ENCODE results near the gene TCTN3. TPM values are rescaled to one million over a fixed set of nuclear protein-coding genes. Genes with fewer than 3 reads are reported as not detected.
A peak's percentile ranks its signal among the peaks of the same experiment; 100 is the strongest.

TCTN3 gene
- total and polyA plus RNA-seq, 2 of the 13 experiments (the other 11 are each of a cell fraction or from before 2014, with no cell fraction given) = 53.3 to 60.0 TPM

DNA sequence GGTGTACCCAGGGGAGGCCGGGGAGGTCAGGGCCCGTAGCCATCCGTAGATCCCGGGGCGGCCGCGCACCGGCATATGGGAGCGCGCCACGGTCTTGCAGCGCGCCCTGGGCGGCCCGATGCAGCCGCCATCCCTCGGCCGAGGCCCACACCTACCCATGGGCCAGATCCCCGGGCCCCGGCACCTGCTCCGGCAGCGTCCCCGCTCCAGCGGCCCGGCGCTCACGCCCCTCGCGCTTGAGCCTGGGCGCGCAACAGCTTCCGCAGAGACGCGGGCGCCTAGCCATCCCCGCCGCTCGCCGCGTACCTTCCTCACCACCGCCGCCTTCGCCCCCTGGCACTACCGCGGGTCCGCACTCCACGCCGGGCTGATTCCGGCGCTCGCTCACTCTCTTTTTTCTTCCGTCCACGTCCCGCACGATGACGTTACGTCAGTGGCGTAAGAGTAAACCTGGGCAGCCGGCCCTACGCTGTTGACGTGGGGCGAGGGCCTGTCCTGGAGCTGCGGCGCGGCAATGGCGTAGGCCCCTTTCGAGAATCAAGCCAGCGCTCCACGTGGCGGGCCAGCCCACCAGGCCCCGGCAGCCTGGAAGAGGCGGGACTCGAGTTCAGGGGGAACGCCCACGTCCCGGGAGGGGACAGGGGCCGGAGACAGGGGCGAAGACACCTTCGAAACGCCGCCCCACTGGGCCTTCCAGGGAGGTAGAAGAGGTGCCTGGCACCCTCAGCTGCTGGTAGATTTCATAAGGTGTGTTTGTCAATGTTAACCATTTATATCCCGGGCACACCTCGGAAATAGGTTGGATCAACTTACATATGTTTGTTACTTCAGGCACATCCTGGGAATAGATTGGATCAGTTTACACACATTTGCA, 37.2 kb downstream of the TCTN3 start, which contains the start of gene ALDH18A1 (continued):
- TF ChIP-seq, protein P1, sequence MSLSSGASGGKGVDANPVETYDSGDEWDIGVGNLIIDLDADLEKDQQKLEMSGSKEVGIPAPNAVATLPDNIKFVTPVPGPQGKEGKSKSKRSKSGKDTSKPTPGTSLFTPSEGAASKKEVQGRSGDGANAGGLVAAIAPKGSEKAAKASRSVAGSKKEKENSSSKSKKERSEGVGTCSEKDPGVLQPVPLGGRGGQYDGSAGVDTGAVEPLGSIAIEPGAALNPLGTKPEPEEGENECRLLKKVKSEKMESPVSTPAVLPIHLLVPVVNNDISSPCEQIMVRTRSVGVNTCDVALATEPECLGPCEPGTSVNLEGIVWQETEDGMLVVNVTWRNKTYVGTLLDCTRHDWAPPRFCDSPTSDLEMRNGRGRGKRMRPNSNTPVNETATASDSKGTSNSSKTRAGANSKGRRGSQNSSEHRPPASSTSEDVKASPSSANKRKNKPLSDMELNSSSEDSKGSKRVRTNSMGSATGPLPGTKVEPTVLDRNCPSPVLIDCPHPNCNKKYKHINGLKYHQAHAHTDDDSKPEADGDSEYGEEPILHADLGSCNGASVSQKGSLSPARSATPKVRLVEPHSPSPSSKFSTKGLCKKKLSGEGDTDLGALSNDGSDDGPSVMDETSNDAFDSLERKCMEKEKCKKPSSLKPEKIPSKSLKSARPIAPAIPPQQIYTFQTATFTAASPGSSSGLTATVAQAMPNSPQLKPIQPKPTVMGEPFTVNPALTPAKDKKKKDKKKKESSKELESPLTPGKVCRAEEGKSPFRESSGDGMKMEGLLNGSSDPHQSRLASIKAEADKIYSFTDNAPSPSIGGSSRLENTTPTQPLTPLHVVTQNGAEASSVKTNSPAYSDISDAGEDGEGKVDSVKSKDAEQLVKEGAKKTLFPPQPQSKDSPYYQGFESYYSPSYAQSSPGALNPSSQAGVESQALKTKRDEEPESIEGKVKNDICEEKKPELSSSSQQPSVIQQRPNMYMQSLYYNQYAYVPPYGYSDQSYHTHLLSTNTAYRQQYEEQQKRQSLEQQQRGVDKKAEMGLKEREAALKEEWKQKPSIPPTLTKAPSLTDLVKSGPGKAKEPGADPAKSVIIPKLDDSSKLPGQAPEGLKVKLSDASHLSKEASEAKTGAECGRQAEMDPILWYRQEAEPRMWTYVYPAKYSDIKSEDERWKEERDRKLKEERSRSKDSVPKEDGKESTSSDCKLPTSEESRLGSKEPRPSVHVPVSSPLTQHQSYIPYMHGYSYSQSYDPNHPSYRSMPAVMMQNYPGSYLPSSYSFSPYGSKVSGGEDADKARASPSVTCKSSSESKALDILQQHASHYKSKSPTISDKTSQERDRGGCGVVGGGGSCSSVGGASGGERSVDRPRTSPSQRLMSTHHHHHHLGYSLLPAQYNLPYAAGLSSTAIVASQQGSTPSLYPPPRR (CRISPR knock-in tag; IDR thresholded peaks at IDR 0.05; ENCODE audit: borderline replicate concordance) = no peak
- TF ChIP-seq ZNF772 (CRISPR knock-in tag; IDR thresholded peaks at IDR 0.05) (peak; percentile 62; the same call in 1 of the 2 replicates), TAF15 (IDR thresholded peaks at IDR 0.05; ENCODE audit: low read depth, low read length, poor library complexity, severe bottlenecking) (no peak), NCOR1 (IDR thresholded peaks at IDR 0.05; ENCODE audit: borderline replicate concordance, low read length) (no peak), ZNF703 (CRISPR knock-in tag; IDR thresholded peaks at IDR 0.05; ENCODE audit: borderline replicate concordance) (0 out of 2 replicates have a peak, but pooled peaks have one; percentile 85), FOXA1 (IDR thresholded peaks at IDR 0.05) (no peak), FOXA1 (CRISPR knock-in tag; IDR thresholded peaks at IDR 0.05) (peak; percentile 56; the same call in 1 of the 2 replicates), ZNF777 (CRISPR knock-in tag; IDR thresholded peaks at IDR 0.05) (0 out of 2 replicates have a peak, but pooled peaks have one; percentile 59), ZNF10 (CRISPR knock-in tag; IDR thresholded peaks at IDR 0.05; ENCODE audit: borderline replicate concordance, low read depth) (no peak), ZNF468 (CRISPR knock-in tag; IDR thresholded peaks at IDR 0.05) (no peak), ZNF660 (CRISPR knock-in tag; IDR thresholded peaks at IDR 0.05; ENCODE audit: borderline replicate concordance, low read depth) (no peak)
- TF ChIP-seq, protein P2, sequence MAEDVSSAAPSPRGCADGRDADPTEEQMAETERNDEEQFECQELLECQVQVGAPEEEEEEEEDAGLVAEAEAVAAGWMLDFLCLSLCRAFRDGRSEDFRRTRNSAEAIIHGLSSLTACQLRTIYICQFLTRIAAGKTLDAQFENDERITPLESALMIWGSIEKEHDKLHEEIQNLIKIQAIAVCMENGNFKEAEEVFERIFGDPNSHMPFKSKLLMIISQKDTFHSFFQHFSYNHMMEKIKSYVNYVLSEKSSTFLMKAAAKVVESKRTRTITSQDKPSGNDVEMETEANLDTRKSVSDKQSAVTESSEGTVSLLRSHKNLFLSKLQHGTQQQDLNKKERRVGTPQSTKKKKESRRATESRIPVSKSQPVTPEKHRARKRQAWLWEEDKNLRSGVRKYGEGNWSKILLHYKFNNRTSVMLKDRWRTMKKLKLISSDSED (CRISPR knock-in tag; IDR thresholded peaks at IDR 0.05) = no peak; the same call in 1 of the 2 replicates
- TF ChIP-seq, protein P3, sequence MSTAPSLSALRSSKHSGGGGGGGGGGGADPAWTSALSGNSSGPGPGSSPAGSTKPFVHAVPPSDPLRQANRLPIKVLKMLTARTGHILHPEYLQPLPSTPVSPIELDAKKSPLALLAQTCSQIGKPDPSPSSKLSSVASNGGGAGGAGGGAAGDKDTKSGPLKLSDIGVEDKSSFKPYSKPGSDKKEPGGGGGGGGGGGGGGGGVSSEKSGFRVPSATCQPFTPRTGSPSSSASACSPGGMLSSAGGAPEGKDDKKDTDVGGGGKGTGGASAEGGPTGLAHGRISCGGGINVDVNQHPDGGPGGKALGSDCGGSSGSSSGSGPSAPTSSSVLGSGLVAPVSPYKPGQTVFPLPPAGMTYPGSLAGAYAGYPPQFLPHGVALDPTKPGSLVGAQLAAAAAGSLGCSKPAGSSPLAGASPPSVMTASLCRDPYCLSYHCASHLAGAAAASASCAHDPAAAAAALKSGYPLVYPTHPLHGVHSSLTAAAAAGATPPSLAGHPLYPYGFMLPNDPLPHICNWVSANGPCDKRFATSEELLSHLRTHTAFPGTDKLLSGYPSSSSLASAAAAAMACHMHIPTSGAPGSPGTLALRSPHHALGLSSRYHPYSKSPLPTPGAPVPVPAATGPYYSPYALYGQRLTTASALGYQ (CRISPR knock-in tag; IDR thresholded peaks at IDR 0.05) = peak; percentile 65
- TF ChIP-seq, protein P4, sequence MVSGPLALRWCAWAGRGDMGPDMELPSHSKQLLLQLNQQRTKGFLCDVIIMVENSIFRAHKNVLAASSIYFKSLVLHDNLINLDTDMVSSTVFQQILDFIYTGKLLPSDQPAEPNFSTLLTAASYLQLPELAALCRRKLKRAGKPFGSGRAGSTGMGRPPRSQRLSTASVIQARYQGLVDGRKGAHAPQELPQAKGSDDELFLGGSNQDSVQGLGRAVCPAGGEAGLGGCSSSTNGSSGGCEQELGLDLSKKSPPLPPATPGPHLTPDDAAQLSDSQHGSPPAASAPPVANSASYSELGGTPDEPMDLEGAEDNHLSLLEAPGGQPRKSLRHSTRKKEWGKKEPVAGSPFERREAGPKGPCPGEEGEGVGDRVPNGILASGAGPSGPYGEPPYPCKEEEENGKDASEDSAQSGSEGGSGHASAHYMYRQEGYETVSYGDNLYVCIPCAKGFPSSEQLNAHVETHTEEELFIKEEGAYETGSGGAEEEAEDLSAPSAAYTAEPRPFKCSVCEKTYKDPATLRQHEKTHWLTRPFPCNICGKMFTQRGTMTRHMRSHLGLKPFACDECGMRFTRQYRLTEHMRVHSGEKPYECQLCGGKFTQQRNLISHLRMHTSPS (CRISPR knock-in tag; IDR thresholded peaks at IDR 0.05; ENCODE audit: low read depth) = no peak

Data from HepG2 (cell line).